Lung microvascular endothelial cell (primary cell): ENCODE measurements around the gene KIAA1671. TPM values are rescaled to one million over a fixed set of nuclear protein-coding genes. Genes with fewer than 3 reads are reported as not detected.
"Not testable (repeated sequence)": the region's sequence is repeated elsewhere in the genome, so short reads cannot be mapped to it uniquely, and the experiment has no call there.

Experiments used
- DNase-seq, 2 donors: peaks; one replicate each; pipeline versions ENCODE4 v3.0.0 to v3.0.0-alpha.2; 2010; ENCODE audit warnings: low read depth in 2 of 2
- total RNA-seq: library from RNA; depleted of rRNA; stranded (reverse); fragments of >200 nt; gene quantifications from 2 replicates; pipeline ENCODE4 v1.2.1, GENCODE V29; 2014

Gene KIAA1671
- total RNA-seq, 1 donor from 2014 or later = 29.6 TPM

- no peak for DNase-seq
These were observed 243.8 kb downstream of the KIAA1671 start for GRCh38 chr22:25196326-25196725.

- DNase-seq = no peak
These were observed 244.8 kb downstream of the KIAA1671 start for GRCh38 chr22:25197340-25197739.

- no peak for DNase-seq
These were observed 247.4 kb downstream of the KIAA1671 start, which contains the start of gene CRYBB3 for GRCh38 chr22:25199731-25200520. TSS of gene CRYBB3 (plus strand) at chr22:25199858. CDS start at chr22:25201397, 1,539 bp downstream.

GRCh38 chr22:25200967-25201366 lies 248.5 kb downstream of the KIAA1671 start:
- no peak for DNase-seq

- DNase-seq = no peak
These were observed 249.2 kb downstream of the KIAA1671 start for GRCh38 chr22:25201557-25202273.

GRCh38 chr22:25202290-25202921 lies 249.9 kb downstream of the KIAA1671 start:
- DNase-seq = peak; percentile 58 to 76

- DNase-seq = no peak
These were observed 250.6 kb downstream of the KIAA1671 start for GRCh38 chr22:25203082-25203481.

- DNase-seq = not testable (repeated sequence)
These were observed 252.0 kb downstream of the KIAA1671 start for GRCh38 chr22:25204547-25204946.

GRCh38 chr22:25205847-25206246 lies 253.3 kb downstream of the KIAA1671 start:
- no peak for DNase-seq

GRCh38 chr22:25206998-25207397 lies 254.5 kb downstream of the KIAA1671 start:
- DNase-seq = no peak

GRCh38 chr22:25207553-25208157 lies 255.1 kb downstream of the KIAA1671 start:
- no peak for DNase-seq

- no peak for DNase-seq
These were observed 255.8 kb downstream of the KIAA1671 start for GRCh38 chr22:25208328-25208727.

GRCh38 chr22:25208743-25209505 lies 256.4 kb downstream of the KIAA1671 start:
- DNase-seq = no peak

- DNase-seq = no peak
These were observed 258.3 kb downstream of the KIAA1671 start for GRCh38 chr22:25210793-25211192.

- DNase-seq = no peak
These were observed 259.8 kb downstream of the KIAA1671 start for GRCh38 chr22:25212337-25212736.

- no peak for DNase-seq
These were observed 260.7 kb downstream of the KIAA1671 start for GRCh38 chr22:25213221-25213620.

- no peak for DNase-seq
These were observed 263.7 kb downstream of the KIAA1671 start for GRCh38 chr22:25216230-25216629.

GRCh38 chr22:25219211-25219689 lies 266.7 kb downstream of the KIAA1671 start, which contains the start of gene CRYBB2:
TSS of gene CRYBB2 (plus strand) at chr22:25219639. CDS start at chr22:25221430, 1,791 bp downstream.
- no peak for DNase-seq

- DNase-seq = peak in 1 of 2 donors; percentile 8
These were observed 267.5 kb downstream of the KIAA1671 start for GRCh38 chr22:25219948-25220442.

- DNase-seq = no peak
These were observed 269.3 kb downstream of the KIAA1671 start for GRCh38 chr22:25221790-25222189.
